Measurements from ENCODE around the gene LHFPL2. TPM values are rescaled to one million over a fixed set of nuclear protein-coding genes. Genes with fewer than 3 reads are reported as not detected.
A peak's percentile ranks its signal among the peaks of the same experiment; 100 is the strongest.
"Not testable (repeated sequence)": the region's sequence is repeated elsewhere in the genome, so short reads cannot be mapped to it uniquely, and the experiment has no call there.

The LHFPL2 gene
- total RNA-seq, 1 experiment from 2014 or later = 35.1 TPM

- peak; percentile 36 for DNase-seq (ENCODE audit: low read depth)
Measured at GRCh38 chr5:78472469-78473106, 176.0 kb downstream of the LHFPL2 start.

- no peak for DNase-seq (ENCODE audit: low read depth)
Measured at GRCh38 chr5:78471896-78472295, 176.7 kb downstream of the LHFPL2 start.

GRCh38 chr5:78467752-78468357 is 180.7 kb downstream of the LHFPL2 start:
- peak; percentile 49 for DNase-seq (ENCODE audit: low read depth)

DNA sequence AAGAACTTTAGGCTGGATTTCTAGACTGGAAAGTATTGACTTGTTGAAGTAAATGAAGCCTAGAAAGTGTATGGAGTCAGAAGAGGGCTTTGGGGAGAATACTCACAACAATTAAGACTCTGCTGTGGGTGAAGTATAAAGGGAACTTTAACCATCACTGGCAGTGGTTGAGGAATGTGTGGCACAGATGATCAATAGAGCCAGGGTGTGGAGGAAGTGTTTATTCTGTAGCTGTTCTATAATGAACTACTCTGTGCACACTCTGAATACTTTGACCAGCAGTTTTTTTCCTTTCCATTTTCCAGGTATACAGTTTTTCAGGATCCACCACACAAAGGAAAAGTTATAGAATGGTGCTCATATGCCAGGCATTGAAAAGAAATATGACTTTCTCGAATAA is 181.4 kb downstream of the LHFPL2 start:
- DNase-seq (ENCODE audit: low read depth) = no peak

DNA sequence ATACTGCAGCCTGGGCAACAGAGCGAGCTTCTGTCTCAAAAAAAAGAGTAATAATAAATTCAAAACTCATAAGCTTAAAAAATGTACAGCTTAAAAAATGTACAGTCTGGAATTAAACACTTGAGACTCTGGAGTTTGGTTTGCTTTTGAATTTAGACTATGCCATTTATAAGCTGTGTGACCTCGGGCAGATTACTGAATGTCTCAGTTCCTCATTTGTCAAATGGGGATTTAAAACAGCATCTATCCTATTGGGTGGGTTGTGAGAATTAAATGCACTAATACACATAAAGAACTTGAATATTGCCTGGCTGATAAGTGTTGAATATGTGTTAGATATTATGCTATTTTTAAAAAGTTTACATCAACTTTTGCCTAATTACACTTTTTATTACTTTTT is 189.7 kb downstream of the LHFPL2 start:
- DNase-seq (ENCODE audit: low read depth) = no peak

DNA sequence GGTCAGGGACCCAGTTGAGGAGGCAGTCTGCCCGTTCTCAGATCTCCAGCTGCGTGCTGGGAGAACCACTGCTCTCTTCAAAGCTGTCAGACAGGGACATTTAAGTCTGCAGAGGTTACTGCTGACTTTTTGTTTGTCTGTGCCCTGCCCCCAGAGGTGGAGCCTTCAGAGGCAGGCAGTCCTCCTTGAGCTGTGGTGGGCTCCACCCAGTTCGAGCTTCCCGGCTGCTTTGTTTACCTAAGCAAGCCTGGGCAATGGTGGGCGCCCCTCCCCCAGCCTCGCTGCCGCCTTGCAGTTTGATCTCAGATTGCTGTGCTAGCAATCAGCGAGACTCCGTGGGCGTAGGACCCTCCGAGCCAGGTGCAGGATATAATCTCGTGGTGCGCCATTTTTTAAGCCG is 191.1 kb downstream of the LHFPL2 start:
- not testable (repeated sequence) for DNase-seq (ENCODE audit: low read depth)

- no peak for DNase-seq (ENCODE audit: low read depth)
Measured at GRCh38 chr5:78449103-78449502, 199.5 kb downstream of the LHFPL2 start.

DNA sequence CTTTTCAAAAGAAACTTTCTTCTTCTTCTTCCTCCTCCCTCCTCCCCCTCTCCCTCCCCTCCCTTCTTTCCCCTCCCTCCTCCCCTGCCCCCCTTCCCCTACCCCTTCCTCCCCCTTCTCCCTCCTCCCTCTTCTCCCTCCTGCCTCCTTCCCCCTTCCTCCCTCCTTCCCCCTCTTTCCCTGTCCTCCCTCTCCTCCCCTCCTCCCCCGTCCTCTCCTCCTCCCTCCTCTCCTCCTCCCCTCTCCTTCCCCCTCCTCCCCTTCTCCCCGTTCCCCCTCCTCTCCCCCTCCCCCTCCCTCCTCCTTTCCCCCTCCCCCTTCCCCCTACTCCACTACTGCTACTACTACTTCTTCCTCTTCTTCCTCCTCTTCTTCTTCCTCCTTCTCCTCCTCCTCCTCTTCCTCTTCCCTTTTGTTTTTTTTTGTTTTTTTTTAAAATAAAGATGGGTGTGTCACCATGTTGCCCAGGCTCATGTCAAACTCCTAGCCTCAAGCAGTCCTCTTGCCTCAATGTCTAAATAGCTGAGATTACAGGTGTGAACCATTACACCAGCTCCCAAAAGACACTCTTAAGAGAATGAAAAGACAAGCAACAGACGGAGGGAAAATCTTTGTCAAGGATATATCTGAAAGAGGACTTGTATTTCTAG is 200.7 kb downstream of the LHFPL2 start:
- DNase-seq (ENCODE audit: low read depth) = no peak
